Measurements from ENCODE around the gene TBC1D30.
A peak's percentile ranks its signal among the peaks of the same experiment; 100 is the strongest.

The TBC1D30 gene

GRCh38 chr12:64860446-64860998 lies 36.1 kb downstream of the TBC1D30 start:
- no peak for DNase-seq (ENCODE audit: low spot score)

- no peak for DNase-seq (ENCODE audit: low spot score)
Measured at GRCh38 chr12:64864319-64864718, 39.9 kb downstream of the TBC1D30 start.

DNA sequence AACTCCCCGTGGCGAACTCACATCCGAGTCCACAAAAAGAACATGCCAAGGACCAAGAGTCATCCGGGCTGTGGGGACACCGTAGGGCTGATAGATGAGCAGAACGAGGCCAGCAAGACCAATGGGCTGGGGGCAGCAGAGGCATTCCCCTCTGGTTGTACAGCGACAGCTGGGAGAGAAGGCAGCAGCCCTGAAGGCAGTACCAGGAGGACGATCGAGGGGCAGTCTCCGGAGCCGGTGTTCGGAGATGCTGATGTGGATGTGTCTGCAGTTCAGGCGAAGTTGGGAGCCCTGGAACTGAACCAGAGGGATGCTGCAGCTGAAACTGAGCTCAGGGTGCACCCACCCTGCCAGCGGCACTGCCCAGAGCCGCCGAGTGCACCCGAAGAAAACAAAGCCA lies 50.7 kb downstream of the TBC1D30 start:
- no peak for DNase-seq (ENCODE audit: low spot score)

DNA sequence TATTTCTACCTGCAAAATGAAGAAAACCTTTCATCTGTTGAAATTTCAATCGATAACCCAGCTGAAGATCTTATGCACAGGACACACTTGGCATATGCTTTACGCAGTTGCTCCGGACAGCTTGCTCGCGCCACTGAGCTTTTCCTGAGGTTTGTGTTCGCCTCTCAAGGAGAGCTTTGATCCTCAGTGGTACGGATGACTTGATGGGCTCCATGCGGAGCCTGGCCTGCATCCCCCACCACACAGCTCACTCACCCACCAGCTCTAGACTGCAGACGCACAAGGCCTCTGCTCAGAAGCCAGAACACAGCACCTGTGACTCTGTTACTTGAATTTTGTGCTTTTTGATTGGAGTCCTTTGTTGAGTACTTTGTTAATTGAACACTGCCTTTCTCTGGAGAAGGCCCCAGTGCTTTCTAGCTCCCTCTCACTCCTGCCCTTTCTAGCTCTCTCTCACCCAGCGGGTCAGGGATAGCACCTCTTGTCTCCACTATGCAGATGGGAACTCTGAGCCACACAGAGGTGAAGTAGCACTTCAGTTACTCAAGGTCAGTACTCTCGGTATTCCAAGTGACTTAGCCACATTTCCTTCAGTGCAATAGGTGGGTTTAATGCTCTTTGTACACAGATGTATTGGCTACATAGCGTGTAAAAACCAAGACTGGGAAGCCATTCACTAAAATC lies 52.1 kb downstream of the TBC1D30 start:
- no peak for DNase-seq (ENCODE audit: low spot score)

- no peak for DNase-seq (ENCODE audit: low spot score)
Measured at GRCh38 chr12:64877363-64878004, 53.0 kb downstream of the TBC1D30 start.

DNA sequence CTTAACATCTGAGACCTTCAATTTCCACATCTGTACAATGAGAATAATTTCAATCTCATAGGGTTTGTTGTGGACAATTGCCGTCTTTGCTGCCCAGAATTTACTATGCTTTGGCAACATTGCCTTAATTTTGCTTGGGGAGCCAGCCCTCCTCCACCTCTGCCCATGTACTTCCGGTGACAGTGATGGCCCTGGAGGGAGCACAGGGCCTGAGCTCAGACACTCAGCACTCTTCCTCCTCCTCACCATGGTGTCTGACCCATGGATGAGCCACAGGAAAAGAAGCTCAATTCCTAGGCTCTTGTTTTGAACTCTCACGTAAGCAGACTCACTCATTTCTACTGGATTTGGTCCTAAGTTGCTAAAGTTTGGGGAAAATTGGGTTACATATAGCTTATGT lies 58.2 kb downstream of the TBC1D30 start:
- no peak for DNase-seq (ENCODE audit: low spot score)

DNA sequence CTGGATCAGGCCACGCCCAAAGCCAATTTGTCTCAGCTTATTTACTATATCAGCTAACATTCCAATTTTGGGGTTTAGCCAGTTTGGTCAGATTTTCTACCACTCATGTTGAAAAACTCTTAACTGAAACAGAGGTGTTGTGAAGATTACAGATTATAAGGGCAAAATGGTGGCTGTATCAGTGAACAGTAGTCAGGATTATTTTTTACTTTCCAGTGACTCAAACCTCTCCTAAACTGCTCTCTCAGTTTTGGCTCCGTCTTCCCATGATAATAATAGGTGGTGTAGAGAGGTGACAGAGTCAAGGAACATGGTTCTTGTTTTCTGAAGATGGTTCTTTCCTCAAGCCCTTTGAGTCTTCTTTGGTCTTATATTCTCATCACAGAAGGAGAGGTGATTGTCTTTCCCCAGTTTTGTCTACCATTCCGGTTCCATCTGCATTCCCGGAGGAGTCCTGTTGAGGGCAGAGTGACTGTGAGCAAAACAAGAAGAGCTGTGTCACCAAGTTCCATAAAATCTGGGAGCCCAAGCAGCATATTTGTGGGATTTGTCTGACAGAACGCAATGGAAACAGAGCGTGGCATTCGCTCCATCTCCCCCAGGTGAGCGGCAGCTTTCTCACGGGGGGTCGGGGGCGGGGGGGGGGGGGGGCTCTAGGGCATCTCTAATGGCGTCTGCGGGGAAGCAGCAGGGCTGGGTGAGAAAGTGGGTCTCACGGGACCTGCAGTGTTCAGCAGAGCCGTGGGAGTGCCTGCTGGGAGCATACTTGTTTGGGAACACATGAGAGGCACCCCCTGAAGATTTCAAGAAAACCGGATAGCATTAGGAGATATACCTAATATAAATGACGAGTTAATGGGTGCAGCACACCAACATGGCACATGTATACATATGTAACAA lies 59.1 kb downstream of the TBC1D30 start:
- no peak for DNase-seq (ENCODE audit: low spot score)

DNA sequence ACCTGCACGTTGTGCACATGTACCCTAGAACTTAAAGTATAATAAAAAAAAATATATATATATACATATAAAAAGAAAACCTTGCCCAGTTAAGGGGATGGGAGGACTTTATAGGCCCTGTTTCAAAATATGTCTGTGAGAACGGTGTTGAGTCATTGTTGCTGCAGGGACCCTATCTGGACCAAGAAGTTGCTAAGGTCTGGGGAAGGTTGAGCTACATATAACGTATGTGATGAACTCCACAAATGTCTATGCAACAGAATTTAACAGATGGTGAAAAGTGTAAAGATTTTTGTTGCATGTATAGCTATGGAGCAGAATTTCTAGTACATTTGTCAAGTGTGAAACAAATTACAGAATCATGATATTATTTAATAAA lies 59.7 kb downstream of the TBC1D30 start:
- no peak for DNase-seq (ENCODE audit: low spot score)

GRCh38 chr12:64884728-64885127 lies 60.3 kb downstream of the TBC1D30 start:
- DNase-seq (ENCODE audit: low spot score) = no peak

DNA sequence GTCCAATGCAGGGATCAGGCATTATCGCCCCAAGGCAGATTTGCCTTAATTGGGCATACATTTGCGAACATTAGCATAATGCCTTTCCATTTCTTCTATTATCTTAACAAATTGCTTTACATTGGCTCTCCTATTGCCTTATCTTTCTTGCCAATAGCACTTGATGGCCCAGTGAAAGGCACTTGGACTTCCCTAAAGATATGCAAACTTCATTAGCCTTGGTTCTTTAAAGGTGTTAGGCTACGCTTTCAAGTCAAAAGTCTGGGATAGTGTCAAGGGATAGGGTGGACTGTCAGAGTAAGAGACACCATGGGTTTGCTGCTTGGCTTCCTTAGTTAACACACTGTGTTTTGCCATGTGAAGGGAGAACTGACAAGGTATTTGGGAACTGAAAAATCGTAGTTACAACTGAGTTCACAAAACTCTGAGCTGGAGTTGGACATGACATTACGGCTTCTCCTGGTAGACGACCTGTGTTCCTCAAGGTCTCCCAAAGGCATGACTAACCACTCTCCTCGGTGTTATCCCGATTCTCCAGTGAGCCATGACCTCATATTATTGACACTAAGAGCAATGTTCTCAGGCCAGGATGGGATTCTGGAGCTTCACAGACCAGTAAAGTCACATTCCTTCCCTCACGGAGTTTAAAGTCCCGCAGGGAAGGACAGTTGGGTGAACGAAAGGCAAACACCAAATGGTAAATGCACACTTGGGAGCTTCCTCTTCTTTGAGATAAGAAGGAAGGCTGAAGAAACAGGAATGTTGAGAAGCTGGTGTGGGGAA lies 65.2 kb downstream of the TBC1D30 start:
- no peak for DNase-seq (ENCODE audit: low spot score)

DNA sequence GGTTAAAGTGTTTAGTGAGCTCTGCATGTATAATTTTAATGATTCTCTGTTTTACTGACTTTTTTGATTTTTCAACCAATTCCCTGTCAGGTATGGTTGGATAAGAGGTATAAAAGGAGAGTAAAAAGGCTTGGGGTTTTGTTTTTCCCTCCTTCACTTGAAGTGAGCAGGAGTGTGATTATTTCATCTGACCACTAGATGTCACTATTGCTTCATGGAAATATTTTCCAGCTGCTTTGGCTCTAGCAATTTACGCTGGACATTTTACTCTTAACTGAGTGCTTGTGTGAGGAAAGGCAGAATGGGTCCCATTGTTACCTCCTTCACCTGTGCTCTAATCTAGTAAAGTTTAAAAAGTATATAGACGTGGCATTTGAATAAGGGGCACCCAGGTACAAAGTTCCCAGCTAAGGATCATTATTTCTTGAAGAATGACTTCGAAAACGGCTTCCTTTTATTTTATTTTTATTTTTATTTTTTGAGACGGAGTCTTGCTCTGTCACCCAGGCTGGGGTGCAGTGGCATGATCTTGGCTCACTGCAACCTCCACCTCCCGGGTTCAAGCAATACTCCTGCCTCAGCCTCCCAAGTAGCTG lies 66.5 kb downstream of the TBC1D30 start:
- peak; percentile 37 for DNase-seq (ENCODE audit: low spot score)

GRCh38 chr12:64891629-64892028 lies 67.2 kb downstream of the TBC1D30 start:
- DNase-seq (ENCODE audit: low spot score) = no peak

DNA sequence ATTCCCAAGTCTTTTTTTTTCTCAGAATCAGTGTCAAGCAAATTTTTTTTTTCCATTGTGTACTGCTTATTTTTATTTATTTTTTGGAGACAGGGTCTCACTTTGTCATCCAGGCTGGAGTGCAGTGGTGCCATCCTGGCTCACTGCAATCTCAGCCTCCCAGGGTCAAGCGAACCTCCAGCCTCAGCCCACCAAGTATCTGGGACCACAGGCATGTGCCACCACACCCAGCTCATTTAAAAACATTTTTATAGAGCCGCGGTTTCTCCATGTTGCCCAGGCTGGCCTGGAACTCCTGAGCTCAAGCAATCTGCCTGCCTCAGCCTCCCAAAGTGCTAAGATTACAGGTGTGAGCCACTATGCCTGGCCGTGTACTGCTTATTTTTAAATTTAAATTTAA lies 68.1 kb downstream of the TBC1D30 start:
- no peak for DNase-seq (ENCODE audit: low spot score)

GRCh38 chr12:64893961-64894360 lies 69.5 kb downstream of the TBC1D30 start:
- no peak for DNase-seq (ENCODE audit: low spot score)

- DNase-seq (ENCODE audit: low spot score) = no peak
Measured at GRCh38 chr12:64894827-64895475, 70.5 kb downstream of the TBC1D30 start.

GRCh38 chr12:64895526-64895925 lies 71.1 kb downstream of the TBC1D30 start:
- DNase-seq (ENCODE audit: low spot score) = no peak

- DNase-seq (ENCODE audit: low spot score) = no peak
Measured at GRCh38 chr12:64900540-64900939, 76.1 kb downstream of the TBC1D30 start.

- DNase-seq (ENCODE audit: low spot score) = no peak
Measured at GRCh38 chr12:64903479-64904152, 79.2 kb downstream of the TBC1D30 start.

DNA sequence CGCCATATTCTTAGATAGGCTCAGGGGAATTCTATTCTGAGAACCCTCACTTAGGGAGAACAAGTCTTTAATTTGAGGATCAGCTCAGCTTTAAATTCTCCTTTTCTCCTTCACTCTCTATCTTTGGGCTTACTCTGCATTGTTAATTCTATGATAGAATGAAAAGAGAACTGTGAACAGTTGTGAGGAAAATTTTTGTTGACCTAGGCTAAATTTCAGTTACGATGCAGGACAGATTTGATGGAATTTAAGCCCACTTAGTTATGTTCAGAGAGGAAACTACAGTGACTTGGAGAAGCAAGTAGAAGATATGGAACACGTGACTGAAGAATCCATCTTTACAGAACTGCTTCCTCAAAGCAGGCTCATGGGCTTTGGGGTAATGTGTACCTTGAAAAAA lies 82.7 kb downstream of the TBC1D30 start:
- no peak for DNase-seq (ENCODE audit: low spot score)

- no peak for DNase-seq (ENCODE audit: low spot score)
Measured at GRCh38 chr12:64909124-64909523, 84.7 kb downstream of the TBC1D30 start.
